Fibroblast of skin of back (primary cell): ENCODE results near the gene MYO5B.
A peak's percentile ranks its signal among the peaks of the same experiment; 100 is the strongest.

Source experiments
- DNase-seq: peaks from one replicate; pipeline ENCODE4 v3.0.0-alpha.2; 2013

The MYO5B gene

DNA sequence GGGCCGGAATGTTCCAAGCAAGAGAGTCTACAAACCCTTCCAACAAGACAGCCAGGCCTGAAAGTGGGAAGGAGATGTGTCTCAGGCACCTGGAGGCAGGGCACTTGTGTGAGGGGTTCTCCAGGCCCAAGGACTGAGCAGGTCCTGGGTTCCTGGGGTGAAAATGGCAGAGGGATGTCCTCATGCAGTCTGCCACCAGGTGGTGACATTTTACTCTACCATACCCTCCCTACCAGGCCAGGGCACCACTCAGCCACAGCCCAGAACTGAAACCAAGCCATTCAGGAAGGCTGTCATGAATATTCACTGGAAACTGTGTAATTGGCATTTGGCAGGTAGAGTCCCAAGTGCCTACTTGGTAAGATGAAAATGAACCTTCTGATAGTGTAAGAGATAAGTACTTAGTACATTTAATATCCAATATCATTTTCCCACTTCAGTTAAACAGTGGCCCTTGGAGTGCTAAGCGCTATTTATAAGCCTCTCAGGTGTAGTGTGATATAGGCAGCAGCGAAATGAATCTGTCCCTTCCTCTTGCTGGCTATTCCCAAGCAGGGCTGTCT lies 185.1 kb downstream of the MYO5B start:
- DNase-seq = peak; percentile 34

DNA sequence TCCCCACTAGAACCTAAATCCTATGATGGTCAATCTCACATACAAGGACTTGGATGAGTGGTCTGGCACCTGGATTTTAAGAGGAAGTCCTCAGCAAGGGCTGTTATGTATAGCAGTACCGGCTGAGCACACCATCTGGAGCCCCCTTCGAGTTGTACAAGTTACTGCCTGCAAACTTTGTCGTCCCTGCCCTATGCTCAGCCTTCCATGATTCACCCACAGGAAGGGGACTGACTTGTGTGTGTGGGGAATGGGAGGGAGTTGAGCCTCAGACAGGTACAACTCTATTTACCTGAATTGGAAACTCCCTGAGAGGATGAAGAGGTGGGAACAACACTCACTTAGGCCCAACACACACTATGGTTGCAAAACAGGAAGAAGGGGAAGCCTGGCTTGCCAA lies 186.6 kb downstream of the MYO5B start:
- DNase-seq = no peak

DNA sequence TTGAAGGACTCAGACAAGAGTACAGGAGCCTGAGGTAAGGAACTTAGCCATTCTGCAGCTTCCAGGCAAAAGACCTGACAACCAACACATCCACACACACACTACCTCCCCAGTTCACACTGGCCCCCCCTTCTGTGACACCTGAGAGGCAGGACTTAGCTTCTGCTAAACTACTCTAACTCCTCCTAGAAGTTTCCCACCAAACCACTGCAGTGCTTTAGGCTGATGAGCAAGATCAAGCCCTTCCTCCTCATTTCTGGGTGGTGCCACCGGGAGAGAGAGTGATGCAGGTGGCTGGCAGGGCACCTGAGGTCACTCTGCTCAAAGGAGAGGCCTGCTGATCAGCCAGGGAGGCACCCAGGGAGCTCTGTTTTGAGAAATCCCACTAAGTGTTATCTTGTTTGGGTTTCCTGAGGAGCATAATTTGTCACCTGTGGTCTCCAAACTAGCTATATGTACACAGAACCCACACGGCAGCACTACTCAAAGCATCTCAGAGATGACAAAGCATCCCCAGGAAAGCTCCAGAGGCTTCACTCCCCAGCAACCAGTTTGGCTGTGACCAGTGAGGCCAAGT lies 188.4 kb downstream of the MYO5B start:
- no peak for DNase-seq

DNA sequence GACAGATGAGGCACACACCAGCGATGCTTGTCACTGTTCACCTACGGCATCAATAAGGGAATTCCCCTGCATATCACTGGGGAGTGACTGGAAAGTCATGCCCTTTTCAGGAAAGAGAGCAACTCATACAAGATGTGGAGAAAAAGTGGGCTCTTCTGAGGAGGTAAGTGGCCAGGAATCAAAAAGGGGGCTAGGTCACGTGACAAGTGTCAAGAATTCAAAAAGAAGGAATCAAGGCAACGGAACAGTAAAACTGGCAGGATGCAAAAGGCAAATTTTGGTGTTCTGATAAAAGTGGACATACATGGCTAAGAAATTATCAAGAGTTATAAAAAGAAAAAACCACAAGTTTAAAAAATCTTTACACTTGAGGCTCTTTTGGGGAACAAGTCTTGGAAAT lies 190.9 kb downstream of the MYO5B start:
- DNase-seq = no peak

DNA sequence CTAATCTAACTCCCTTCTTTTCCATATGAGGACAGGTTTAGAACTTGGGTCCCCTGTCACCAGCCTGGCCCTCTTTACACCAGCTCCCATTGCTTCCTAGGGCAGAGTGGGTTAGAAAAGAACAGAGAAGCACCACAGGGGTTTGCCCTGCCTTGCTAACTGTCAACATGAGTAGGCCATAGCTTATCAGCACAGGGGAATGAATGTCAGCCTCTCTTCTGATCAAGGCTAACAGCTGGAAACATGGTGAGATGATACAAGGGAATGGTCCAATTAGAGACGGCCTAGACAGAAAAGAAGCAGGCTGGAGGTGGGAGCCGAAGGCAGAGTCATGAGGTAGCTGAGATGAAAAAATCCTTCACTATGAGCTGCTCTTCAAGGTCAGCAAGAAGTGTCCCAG lies 192.2 kb downstream of the MYO5B start:
- DNase-seq = no peak

DNA sequence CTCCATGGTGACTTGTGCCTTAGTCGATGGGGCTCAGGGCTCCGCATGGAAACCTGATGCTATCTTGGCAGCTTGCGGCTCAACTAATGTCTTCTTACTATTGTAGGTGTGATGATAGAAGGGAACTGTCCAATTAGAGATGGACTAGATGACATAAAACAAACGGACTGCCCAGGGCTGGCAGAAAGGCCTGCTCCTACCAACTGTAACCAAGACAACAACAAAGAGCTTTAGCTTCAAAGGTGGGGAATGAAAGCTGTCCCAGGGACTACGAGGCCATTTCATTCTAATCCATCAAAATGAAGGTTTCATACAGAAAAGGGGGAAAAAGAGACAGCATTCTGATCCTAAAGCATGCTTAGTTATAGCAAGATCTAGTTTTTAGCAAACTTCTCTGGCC lies 194.7 kb downstream of the MYO5B start:
- DNase-seq = no peak

DNA sequence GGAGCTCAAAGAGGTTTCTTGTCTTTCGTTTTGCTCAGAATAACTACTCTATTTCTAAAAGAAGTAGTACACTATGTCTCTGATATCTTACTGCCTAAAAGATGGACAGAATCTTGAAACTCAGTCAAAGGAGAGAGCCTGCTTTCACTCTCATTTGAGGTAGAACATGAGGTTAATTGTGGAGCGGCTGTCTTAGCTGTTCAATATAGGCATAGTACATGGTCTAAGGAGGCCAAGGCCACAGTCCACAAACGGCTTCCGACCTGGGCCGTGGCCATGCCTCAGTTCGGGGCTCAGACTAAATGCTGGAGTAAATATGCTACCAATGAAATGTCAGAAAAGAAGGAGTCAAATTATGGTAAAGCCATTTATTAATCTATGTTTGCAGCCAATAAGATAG lies 195.8 kb downstream of the MYO5B start:
- DNase-seq = no peak

DNA sequence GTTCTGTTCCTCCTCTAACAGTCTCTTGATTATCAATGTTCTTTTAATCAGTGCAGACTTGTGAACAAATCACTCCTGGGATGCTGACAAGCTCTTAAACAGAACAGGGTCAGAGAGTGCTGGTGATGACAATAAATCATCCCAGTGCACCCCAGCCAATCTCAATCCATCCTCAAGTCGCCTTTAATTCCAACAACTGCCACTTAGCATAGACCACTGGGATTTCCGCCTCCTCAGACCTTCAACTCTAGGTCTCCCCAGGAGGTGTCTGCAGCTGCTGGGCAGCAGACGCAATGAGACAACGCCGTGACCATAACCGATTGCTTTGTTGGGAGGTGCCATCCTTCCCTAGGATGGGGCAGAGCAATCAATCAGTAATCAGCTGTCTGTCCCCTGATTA lies 197.4 kb downstream of the MYO5B start:
- DNase-seq = no peak

DNA sequence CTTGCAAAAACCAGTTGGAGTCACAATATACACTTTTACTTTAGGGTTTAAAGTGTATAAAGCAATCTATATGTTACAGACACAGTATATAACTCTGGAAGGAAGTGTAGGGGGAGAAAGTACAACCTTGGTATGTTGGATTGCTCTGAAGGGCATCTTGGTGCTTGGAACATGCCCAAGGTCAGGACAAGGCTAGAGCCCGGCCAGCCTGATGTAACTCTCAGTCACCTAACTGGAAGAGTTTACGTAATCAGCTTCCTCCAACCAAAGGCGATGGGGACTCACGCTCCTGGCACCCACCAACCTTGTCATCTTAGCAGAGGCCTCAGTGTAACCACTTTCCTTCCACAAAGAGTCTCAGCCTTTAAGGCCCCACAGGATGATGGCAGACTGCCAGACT lies 200.5 kb downstream of the MYO5B start:
- no peak for DNase-seq

DNA sequence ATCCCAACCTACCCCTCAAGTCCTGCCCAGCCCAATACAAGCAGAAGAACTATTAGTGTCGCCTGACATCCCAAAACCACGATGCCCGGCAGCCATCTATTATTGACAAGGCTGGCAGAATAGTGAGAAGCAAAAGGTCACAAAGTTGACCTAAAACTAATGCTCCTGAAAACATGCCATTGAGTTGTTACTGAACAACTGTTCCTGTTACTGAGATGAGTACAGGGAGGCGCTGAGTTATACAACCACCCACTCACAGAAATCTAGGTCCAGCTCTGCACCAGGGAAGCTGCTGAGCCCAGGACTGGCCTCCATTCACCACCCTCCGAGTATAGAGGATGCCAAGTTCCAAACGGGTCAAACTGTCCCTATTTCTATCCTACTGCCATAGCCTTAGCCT lies 201.6 kb downstream of the MYO5B start:
- no peak for DNase-seq

DNA sequence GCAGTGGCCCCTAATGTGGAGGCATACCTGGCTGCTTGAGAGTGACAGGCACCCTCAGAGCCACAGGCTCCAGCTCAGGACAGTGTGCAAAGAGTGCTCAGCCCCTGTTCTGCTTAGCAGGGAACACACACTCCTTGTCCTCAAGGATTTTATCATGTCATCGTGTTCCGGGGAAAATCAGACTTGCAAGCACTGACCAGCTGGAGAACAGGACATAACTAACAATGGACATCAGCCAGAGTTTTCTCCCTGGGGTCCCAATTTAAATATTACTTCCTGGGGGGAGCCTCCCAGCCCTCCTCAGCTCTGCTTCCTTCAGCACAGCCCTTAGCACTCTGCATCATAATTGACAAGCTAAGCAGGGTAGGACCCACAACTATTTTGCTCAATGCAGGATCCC lies 206.2 kb downstream of the MYO5B start:
- DNase-seq = no peak

DNA sequence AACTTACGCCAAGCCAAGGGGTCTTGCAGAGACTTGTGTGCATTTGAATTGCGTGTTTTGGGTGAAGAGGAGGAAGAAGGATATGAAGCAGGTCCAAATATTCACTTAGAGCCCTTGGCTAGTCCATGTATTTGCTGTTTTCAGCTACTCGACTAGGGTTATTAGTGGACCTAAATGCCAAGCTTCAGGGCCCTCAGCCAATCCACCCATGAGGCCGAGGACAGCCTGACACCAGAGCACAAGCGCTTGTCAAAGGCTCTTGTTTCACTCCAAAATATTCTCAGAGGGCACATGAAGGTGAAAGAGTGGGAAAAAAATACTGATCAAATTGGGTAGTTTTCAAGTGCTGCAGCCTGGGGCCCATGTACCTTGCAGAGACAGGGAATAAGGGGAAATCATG lies 206.8 kb downstream of the MYO5B start:
- DNase-seq = no peak

DNA sequence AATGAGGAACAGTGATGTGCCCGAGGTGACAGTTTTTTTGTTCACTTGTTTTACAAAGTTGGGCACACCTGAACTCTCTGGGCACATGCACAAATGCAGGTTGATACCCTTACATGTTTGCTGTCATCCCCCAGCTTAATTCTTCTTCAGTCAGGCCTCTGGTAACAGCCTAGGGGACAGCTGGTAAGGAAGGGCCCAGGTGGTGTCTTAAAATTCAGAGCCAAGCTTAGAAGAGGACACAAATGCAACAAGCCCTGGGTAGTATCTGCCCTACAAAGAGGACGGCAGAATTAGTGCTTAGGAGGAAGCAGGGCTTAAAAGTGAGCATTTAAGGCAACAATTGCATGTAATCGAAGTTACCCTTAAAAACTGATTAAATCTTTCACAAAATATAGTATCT lies 209.7 kb downstream of the MYO5B start:
- no peak for DNase-seq

DNA sequence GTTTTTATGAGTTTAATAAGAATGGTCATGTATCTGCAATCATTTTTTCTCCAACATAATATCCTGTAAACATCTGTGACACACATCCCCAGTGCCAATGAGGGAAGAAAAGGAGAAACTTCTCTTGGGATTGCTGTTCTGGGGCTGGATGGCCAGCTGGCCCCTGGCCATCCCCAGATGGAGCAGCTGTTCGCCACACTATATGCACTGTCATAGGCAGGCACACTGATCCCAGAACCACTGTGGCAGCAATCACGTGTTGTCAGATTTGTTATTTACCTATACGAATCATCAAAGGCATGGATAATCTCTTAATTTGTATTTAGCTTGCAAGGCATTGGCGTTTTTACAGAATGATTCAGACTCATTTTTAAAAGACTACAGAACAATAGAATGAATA lies 214.1 kb downstream of the MYO5B start:
- no peak for DNase-seq

DNA sequence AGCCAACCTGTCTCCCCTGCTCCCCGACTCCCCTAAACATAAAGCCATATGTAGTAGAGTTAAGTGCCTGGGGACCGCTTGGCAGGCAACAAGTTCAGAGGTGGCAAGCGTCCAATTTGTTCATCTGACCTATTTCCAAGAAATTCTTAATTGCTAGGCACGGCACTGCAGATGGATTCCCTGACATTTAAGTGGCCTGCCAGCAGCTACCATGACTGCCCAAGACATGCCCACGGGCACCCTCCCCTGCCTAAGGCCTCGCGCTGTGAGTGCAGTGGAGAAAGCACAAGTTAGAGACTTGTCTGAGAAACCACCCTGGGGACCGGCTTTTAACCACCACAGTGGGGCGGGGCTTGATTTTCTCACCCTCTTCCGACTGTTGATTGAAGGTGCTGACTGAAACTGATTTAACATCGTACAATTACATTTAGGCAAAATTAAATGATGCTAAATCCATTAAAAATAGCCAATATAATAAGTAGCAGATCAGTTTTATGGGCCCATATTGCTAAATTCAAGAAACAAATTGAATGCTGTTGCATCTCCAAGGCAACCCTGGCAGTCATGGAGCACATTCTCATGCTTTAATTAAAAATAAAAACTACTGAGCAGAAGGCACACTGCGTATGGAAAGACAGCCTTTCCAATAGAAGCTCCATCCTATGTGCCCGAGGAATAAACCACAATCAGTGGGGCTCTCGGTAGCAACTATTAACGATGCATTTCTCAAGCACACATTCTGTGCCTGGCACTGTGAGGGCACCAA lies 218.0 kb downstream of the MYO5B start:
- no peak for DNase-seq

DNA sequence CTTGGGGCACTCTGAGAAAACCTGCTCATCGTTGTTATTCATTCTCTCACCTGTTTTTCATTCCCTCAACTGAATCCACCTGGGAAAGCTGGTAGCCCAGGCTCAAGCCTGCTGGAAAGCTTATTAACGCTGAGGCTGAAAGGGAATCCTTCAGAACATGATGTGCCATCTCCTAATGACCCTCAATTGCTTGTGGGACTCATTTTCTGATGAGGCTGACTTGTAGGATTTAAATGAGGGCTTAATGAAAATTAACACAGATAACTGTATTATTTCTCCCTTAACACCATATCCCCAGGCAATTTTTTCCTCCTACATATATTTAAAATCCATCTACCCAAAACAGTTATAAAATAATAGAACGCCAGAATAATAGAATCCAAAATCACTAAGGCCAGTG lies 218.9 kb downstream of the MYO5B start:
- DNase-seq = no peak

DNA sequence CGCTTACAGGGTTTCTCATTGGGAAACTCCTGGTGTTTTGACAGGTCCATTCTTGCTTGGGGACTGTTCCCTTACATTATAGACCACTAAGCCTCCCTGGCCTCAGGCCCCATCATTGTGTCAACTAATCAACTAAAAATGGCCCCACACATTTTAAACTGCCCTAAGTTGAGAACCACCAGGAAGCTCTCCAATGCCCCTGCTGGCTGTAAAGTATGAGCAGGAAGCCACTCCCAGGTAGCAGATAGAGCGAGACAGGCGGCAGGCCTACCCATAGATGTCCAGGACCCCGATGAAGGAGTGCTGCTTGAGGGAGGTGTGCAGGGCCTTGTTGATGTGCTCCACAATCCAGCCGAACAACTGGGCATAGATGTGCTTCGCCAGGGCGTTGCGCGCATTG lies 220.9 kb downstream of the MYO5B start:
- no peak for DNase-seq

DNA sequence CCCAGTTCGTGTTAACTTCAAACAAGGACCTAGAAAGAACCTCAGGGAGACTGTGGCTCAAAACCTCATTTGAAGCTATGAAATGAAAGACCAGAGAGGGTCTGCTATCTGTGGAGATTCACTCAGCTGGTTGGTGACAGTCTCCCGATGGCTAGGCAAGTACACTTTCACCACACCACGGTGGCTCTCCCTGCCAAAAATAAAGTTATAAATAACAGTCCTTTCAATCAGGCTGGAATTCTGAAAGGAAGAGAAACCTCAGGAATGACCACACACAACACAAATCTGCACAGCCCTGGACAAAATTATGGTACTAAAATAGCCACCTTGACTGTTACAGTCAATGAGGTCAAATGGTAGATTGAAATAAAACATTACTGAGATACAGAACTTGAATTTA lies 221.4 kb downstream of the MYO5B start:
- DNase-seq = no peak

DNA sequence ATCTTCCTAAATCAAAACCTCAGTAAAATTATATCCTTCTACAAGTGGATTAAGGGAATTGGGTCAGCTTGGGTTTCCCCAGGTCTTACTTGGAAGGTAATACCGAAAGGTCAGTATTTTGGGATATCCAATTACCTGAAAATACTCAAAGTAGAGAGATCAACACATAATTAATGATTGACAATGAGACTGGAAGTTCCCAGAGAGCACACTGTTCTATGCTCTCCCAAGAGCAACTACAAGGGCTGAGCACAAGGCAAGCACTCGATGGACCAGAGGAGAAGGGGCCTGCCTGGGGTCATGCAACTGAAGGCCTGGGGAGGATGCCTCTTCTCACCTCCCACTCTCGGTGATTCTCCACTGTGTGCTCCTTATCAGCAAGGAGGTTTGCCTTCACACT lies 222.4 kb downstream of the MYO5B start:
- DNase-seq = no peak

DNA sequence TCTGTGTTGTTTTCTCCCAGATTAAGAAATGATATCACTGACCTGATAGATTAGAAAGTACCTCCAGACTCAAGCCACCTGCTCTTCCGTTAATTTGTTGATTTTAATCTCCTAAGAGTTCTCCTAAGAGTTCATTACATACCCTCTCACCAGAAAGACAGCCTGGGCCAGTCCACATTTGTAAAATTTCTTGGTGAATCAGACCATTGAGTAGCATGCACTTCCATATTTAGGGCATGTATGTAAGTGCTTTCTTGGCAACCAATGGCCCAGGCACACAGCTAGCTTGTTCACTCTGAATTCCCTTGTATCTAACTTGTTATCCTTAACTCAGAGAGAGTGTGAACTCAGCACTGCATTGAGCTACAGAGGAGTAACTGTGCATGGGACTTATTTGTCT lies 223.5 kb downstream of the MYO5B start:
- DNase-seq = no peak

DNA sequence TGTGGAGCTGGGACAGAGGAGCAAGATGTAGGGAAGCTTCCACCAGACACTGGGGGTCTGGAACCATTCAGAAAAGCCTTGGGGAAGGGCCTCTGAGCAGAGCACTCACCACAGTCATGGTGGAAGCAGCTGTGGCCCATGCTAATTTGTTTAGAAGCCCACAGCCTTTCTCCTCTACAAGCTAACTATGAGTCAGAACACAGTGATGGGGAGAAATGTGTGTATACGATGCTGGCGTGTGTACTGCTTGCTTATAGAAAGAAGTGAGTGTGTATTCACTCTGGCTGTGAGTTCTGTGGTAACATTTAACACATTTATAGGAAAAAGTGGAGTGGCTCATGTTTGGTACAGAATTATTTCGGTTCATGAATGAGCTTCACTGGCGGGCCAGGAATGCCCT lies 224.6 kb downstream of the MYO5B start:
- DNase-seq = no peak

DNA sequence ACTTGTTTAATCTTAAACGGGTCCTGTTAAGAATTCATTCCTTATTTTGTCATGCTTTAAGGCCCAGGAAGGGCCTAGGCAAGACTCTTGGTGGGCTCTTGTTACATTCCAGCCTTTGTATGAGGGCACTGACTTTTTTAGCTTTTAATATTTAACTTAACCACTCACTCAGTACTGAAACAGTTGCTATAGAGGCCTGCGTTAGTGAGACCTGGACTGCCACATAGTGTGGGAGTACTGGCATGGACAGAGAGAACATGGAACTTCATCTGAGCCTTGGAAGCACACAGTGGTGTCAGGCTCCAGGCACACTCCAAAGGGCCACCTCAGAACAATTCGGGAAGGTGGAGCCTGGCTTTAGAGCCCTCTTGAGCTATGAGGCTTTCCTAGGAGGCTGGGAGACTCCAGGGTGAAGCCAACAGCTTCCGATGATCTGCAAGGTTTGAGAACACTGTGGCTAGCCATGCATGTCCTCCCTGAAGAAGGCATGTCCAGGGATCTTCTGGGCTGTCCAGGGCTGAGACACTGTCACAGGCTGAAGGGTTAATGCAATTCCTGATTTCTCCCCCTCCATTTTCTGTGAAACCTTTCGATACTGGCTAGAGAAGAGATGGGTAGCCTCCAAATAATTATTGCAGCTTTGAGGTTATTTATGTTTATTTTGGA lies 226.2 kb downstream of the MYO5B start:
- no peak for DNase-seq

DNA sequence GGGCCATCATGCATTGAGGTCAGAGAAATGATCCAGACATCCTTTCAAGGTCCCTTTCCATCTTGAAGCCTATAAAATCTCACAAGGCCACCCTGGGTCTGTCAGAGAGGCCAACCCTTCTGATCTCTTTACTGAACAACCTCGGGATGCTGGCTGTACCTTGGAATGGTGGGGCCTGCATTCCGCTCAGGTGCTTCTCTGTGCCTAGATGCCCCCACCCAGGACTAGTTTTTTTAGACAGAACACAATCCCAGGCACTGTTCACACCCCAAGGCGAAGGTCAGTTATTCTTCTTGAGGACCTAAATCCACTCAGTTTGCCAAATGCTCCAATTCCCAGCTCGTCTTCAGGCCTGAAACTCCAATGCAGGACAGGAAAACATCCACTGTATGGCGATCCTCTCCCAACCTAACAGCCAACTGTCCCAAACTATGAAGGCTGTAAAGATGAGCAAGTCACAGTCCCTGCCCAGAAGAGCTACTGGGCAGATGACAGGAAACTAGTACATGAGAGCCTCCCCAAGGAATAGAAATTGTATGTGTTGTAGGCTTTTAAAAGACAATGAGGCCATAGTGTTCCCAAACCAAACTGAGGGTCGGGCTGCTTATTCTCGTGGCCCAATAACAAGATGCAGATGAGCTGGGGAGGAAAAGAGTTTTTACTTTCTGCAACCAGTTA lies 227.2 kb downstream of the MYO5B start:
- no peak for DNase-seq
